CD4-positive, alpha-beta T cell (primary cell): ENCODE measurements around the gene PTMS. TPM values are rescaled to one million over a fixed set of nuclear protein-coding genes. Genes with fewer than 3 reads are reported as not detected.

Source experiments
- ATAC-seq: fragments of 200-7000 bp; cut with Tn5 transposase; one replicate; pipeline ENCODE4 v1.10.0; 2022; ENCODE audit warnings: mild to moderate bottlenecking; ENCODE audit not compliant: poor library complexity
- CTCF ChIA-PET: fragments of 350-600 bp; sonication (Branson Sonifier 250); formaldehyde crosslinking; loops from one replicate; lab custom pipeline; 2021; ENCODE audit warnings: antibody characterized with exemption, inconsistent platforms; lab: Charles Lee
- POLR2A ChIA-PET: fragments of 350-600 bp; sonication (Branson Sonifier 250); formaldehyde crosslinking; loops from one replicate; lab custom pipeline; 2021; ENCODE audit warnings: antibody characterized with exemption, inconsistent platforms; lab: Charles Lee
- DNase-seq, 14 experiments: peaks; one replicate each; pipeline ENCODE4 v3.0.0-alpha.2; 2013 to 2020; ENCODE audit warnings: mixed read lengths in 2 of 14
- H3K27ac ChIP-seq, 2 donors: one replicate each; pipeline versions ENCODE4 v1.5.1 to v1.7.0; 2013; ENCODE audit warnings: low read length in 2 of 2, low read depth in 1 of 2, mild to moderate bottlenecking in 1 of 2
- H3K27me3 ChIP-seq, 2 experiments: 1 replicate in 1 of 2; 2 replicates in 1 of 2; pipeline versions ENCODE4 v1.6.1 to v1.7.0; 2013; ENCODE audit warnings: low read length in 2 of 2, control low read depth in 1 of 2, mild to moderate bottlenecking in 1 of 2, moderate library complexity in 1 of 2; ENCODE audit not compliant: insufficient read depth in 2 of 2, control insufficient read depth in 1 of 2
- H3K36me3 ChIP-seq: one replicate; pipeline ENCODE4 v1.6.1; 2013; ENCODE audit warnings: low read length, control low read depth; ENCODE audit not compliant: insufficient read depth
- H3K4me1 ChIP-seq: one replicate; pipeline ENCODE4 v1.6.1; 2013; ENCODE audit warnings: low read length, control low read depth; ENCODE audit not compliant: insufficient read depth
- H3K4me3 ChIP-seq: one replicate; pipeline ENCODE4 v1.5.1; 2013; ENCODE audit warnings: mild to moderate bottlenecking, low read length, moderate library complexity
- H3K9me3 ChIP-seq, 2 experiments: 1 replicate in 1 of 2; 2 replicates in 1 of 2; pipeline versions ENCODE4 v1.6.1 to v1.7.0; 2013; ENCODE audit warnings: low read length in 2 of 2, mild to moderate bottlenecking in 2 of 2, control low read depth in 1 of 2, moderate library complexity in 1 of 2; ENCODE audit not compliant: control insufficient read depth in 1 of 2, insufficient read depth in 1 of 2
- H3K27ac Mint-ChIP-seq: one replicate; pipeline ENCODE4 v1.8.0; 2020; ENCODE audit warnings: mixed read lengths
- H3K27me3 Mint-ChIP-seq: one replicate; pipeline ENCODE4 v1.8.0; 2021; ENCODE audit warnings: mixed read lengths
- H3K36me3 Mint-ChIP-seq: one replicate; pipeline ENCODE4 v1.8.0; 2021; ENCODE audit warnings: low read depth, mixed read lengths
- H3K4me1 Mint-ChIP-seq: one replicate; pipeline ENCODE4 v1.8.0; 2021; ENCODE audit warnings: low read depth, mixed read lengths
- H3K4me3 Mint-ChIP-seq: one replicate; pipeline ENCODE4 v1.8.0; 2020; ENCODE audit warnings: mild to moderate bottlenecking, mixed read lengths
- H3K9me3 Mint-ChIP-seq: one replicate; pipeline ENCODE4 v1.8.0; 2020; ENCODE audit warnings: mixed read lengths
- intact Hi-C, 2 experiments: fragments of 100-400 bp; cut with DNase I in 1 of 2; cut with micrococcal nuclease in 1 of 2; formaldehyde crosslinking; loops; one replicate each; pipeline versions ENCODE4 v1.15.1 to v1.9.0; 2023 to 2025; cut with DNase I, micrococcal nuclease
- total RNA-seq, 174 experiments: library from RNA in 2 of 174; stranded (reverse) in 2 of 174; gene quantifications; one replicate each; pipeline ENCODE4 v1.2.3 and lab custom pipeline; 2021 to 2026
- TF ChIP-seq, protein P1 (sequence below): fragments of 200-600 bp; IDR thresholded peaks from one replicate; pipeline ENCODE4 v1.8.0; 2022; ENCODE audit warnings: antibody characterized with exemption, mild to moderate bottlenecking

PTMS gene
- total RNA-seq, 2 experiments from 2014 or later: 1.5 to 1.9 TPM

GRCh38 chr12:6729186-6729585 is 37.0 kb upstream of the PTMS start:
- ATAC-seq: no peak
- Histone ChIP-seq H3K27ac (no peak overlapping the region), H3K36me3 (peaks cover 50% of the 10 kb centered on the region), H3K27me3 (no peaks in the 10 kb centered on the region), H3K4me3 (no peak overlapping the region), H3K9me3 (no peaks in the 10 kb centered on the region), H3K4me1 (peaks cover 11% of the 10 kb centered on the region)
- Mint-ChIP-seq H3K36me3 (peaks cover 69% of the 10 kb centered on the region), H3K9me3 (no peaks in the 10 kb centered on the region), H3K4me1 (peaks cover 19% of the 10 kb centered on the region), H3K4me3 (no peak overlapping the region), H3K27me3 (no peaks in the 10 kb centered on the region), H3K27ac (no peak overlapping the region)
- CTCF ChIA-PET: no interaction called here
- POLR2A ChIA-PET: no interaction called here
- TF ChIP-seq, protein P1, sequence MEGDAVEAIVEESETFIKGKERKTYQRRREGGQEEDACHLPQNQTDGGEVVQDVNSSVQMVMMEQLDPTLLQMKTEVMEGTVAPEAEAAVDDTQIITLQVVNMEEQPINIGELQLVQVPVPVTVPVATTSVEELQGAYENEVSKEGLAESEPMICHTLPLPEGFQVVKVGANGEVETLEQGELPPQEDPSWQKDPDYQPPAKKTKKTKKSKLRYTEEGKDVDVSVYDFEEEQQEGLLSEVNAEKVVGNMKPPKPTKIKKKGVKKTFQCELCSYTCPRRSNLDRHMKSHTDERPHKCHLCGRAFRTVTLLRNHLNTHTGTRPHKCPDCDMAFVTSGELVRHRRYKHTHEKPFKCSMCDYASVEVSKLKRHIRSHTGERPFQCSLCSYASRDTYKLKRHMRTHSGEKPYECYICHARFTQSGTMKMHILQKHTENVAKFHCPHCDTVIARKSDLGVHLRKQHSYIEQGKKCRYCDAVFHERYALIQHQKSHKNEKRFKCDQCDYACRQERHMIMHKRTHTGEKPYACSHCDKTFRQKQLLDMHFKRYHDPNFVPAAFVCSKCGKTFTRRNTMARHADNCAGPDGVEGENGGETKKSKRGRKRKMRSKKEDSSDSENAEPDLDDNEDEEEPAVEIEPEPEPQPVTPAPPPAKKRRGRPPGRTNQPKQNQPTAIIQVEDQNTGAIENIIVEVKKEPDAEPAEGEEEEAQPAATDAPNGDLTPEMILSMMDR: no peak
- no peak for DNase-seq
- intact Hi-C loops: no loop called here

DNA sequence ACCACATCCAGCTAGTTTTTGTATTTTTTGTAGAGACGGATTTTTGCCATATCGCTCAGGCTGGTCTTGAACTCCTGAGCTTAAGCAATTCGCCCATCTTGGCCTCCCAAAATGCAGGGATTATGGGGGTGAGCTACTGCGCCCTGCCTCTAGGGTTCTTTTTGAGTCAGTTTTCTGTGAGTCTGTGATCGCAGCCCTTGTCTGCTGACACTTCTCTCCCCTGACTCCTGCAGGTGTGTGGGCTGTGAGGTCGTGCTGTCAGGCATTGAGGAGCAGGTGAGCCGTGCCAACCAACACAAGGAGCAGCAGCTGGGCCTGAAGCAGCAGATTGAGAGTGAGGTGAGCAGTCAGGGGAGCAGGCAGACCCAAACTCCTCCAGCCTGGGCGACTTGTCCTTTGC is 36.0 kb upstream of the PTMS start:
- H3K27me3 ChIP-seq: no peaks in the 10 kb centered on the region
- H3K36me3 Mint-ChIP-seq: peaks cover 75% of the 10 kb centered on the region
- H3K27ac ChIP-seq: no peak overlapping the region
- H3K4me3 ChIP-seq: no peak overlapping the region
- H3K4me1 Mint-ChIP-seq: peaks cover 11% of the 10 kb centered on the region
- H3K9me3 ChIP-seq: no peaks in the 10 kb centered on the region
- ATAC-seq (no peak), DNase-seq (no peak)
- peaks cover 58% of the 10 kb centered on the region for H3K36me3 ChIP-seq
- CTCF ChIA-PET: no interaction called here
- TF ChIP-seq, protein P1: no peak
- no peaks in the 10 kb centered on the region for H3K27me3 Mint-ChIP-seq
- POLR2A ChIA-PET: interaction anchor here (1.0 kb wide), 1 partner anchor 37 kb away, joined by 3 read pairs; no protein-coding TSS in a partner anchor
- H3K27ac Mint-ChIP-seq: no peak overlapping the region
- no peak overlapping the region for H3K4me3 Mint-ChIP-seq
- no peaks in the 10 kb centered on the region for H3K9me3 Mint-ChIP-seq
- intact Hi-C loops: no loop called here
- peaks cover 2% of the 10 kb centered on the region for H3K4me1 ChIP-seq

DNA sequence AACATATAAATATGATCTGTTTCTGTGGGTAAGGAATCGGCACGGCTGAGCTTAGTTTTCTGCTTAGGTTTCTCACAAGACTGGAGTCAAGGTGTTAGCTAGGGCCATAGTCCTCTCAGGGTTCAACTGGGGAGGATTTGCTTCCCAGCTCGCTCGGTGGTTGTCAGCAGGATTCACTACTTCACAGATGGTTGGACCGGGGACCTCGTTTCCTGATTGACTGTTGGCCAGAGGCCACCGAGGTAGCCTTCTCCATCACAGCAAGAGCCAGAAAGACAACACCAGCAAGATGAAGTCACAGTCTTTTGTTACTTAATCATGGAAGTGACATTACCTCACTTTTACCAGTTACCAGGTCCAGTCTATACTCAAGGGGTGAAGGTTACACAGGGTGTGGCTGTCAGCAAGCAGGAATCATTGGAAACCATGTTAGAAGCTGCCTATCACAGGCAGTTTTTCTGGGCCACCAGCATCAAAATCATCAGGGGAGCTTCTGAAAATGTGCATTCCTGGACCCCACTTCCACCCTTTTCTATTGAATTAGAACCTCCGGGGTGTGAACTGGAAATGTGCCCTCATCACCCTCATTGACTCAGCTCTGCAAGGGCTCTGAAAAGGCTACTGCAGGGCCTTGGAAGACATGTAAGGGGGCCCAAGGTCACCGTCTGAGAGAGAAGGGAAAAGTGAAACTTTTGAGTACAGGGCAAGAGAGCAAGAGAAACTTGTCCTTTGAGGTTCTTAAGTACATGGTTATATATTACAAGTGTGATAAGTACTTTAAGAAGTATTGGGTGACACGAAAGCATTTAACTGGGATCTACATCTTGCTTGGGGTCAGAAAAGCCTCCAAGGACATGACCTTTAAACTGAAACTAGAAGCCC is 31.4 kb upstream of the PTMS start:
- intact Hi-C loops: loop anchor here in 1 of 2 experiments (1.0 kb wide), 1 partner anchor 45 kb away; no protein-coding TSS in a partner anchor
- H3K4me1 Mint-ChIP-seq: peaks cover 4% of the 10 kb centered on the region
- peaks cover 52% of the 10 kb centered on the region for H3K36me3 Mint-ChIP-seq
- Histone ChIP-seq H3K4me3 (no peak overlapping the region), H3K36me3 (peaks cover 33% of the 10 kb centered on the region), H3K9me3 (no peaks in the 10 kb centered on the region), H3K27ac (no peak overlapping the region), H3K4me1 (no peaks in the 10 kb centered on the region), H3K27me3 (no peaks in the 10 kb centered on the region)
- H3K27ac Mint-ChIP-seq: no peak overlapping the region
- H3K9me3 Mint-ChIP-seq: no peaks in the 10 kb centered on the region
- CTCF ChIA-PET: no interaction called here
- H3K4me3 Mint-ChIP-seq: no peak overlapping the region
- TF ChIP-seq, protein P1: no peak
- POLR2A ChIA-PET: interaction anchor here (1.4 kb wide), 1 partner anchor 11 kb away, joined by 5 read pairs; the partner anchor contains the start of gene COPS7A
- DNase-seq (no peak), ATAC-seq (no peak)
- H3K27me3 Mint-ChIP-seq: no peaks in the 10 kb centered on the region
